Measurements from ENCODE around the gene SLC39A10. TPM values are rescaled to one million over a fixed set of nuclear protein-coding genes. Genes with fewer than 3 reads are reported as not detected.

Gene SLC39A10
- total RNA-seq: 56.4 and 61.6 TPM in 2 replicates

DNA sequence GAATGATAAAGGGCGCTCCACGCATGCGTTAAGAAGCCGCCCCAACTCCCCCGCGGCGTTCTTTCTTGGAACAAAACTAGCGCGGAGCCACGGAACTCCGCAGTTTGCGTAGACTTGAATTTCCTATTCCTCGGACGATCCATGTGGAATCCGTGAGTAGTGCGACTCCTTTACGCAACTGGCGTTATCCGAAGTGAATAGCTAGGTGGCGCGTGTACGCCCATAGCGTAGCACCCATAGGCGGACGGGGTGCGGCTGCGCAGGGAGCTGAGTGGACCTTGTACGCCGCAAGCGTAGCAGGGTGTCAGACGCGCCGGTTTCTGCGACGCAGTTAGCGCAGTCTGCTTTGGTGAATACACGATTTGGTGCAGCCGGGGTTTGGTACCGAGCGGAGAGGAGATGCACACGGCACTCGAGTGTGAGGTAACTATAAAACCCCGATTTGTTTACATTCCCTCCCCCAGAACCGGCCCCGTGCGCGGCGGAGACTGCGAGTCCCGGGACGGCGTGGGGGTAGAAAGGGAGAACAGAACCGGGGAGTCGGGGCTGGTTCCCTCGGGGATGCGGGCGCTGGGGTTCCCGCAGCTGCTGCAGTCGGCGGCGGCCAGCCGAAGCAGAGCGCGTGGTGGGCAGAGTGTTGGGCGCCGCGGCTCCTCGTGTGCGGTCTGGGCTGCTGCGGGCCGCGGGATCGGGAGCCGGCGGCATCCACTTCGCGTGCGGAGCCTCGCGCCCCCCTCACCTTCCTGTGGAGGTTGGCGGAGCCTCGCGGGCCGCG, at the start of gene SLC39A10:
TSS of gene SLC39A10 (plus strand) at position 368 of the 775 bp plus-strand sequence. CDS start 22,817 bp downstream, outside the sequence.

Small RNAs within 50 kb of the gene (small RNA-seq; reads per million reads assigned to genes)
- gene RNU6-915P: not detected
